ENCODE measurements around the gene PCMT1. TPM values are rescaled to one million over a fixed set of nuclear protein-coding genes. Genes with fewer than 3 reads are reported as not detected.

PCMT1 gene
- total and polyA plus RNA-seq, 8 donors = 9.7 to 35.6 (median 26.9) TPM

DNA sequence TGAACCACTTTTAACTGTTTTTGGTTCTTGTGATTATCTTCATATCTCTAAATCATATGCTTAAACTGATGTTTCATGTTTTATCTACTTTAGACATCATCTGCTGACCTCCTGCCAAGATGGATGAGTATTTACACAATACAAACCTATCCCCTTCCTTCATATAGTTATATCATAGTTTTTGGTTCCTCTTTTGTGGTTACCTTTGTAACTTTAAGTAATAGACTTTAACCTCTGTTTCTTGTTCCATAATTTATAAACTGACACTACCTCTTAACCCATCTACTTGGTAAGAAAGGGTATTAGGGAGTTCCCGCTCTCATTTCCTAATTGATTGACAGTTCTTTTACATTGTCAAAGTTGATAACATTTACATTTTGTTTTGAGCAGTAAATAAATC, 11.9 kb downstream of the PCMT1 start:
- no peaks in the 10 kb centered on the region for H3K27me3 ChIP-seq
- DNase-seq (no peak), FAIRE-seq (no peak), ATAC-seq (no peak)
- TF ChIP-seq, protein P1, sequence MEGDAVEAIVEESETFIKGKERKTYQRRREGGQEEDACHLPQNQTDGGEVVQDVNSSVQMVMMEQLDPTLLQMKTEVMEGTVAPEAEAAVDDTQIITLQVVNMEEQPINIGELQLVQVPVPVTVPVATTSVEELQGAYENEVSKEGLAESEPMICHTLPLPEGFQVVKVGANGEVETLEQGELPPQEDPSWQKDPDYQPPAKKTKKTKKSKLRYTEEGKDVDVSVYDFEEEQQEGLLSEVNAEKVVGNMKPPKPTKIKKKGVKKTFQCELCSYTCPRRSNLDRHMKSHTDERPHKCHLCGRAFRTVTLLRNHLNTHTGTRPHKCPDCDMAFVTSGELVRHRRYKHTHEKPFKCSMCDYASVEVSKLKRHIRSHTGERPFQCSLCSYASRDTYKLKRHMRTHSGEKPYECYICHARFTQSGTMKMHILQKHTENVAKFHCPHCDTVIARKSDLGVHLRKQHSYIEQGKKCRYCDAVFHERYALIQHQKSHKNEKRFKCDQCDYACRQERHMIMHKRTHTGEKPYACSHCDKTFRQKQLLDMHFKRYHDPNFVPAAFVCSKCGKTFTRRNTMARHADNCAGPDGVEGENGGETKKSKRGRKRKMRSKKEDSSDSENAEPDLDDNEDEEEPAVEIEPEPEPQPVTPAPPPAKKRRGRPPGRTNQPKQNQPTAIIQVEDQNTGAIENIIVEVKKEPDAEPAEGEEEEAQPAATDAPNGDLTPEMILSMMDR (IDR thresholded peaks at IDR 0.05) = no peak
- no peaks in the 10 kb centered on the region for H3K9me3 ChIP-seq
- WGBS, 2 donors = 92 to 96% methylated on average over 1 of the region's 1 CpG
- no peaks in the 10 kb centered on the region for H3K4me1 ChIP-seq
- intact Hi-C loops (cut with DNase I) = no loop called here
- no peak overlapping the region for H3K4me3 ChIP-seq
- peaks cover 0 to 13% (median 0%) of the 10 kb centered on the region in 3 donors for H3K36me3 ChIP-seq
- no peak overlapping the region for H3K27ac ChIP-seq

DNA sequence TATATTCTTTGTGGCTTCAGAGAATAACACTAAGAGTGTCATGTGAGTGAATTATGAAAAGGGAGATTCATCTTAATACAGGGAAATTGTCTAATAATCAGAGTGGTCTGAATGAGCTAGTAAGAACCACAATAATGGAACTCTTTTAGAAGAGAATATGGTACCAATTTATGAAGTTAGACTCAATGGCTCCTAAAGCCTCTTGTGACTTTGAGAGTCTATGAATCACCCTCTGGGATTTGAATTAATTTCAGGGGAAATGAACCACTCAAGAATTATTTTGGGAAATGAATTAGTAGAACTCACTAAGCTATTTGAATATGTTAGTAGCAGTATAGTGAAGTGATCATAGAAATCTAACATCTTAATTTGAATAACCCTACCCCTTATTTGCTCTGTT, 14.3 kb downstream of the PCMT1 start:
- peaks cover 0 to 13% (median 0%) of the 10 kb centered on the region in 3 donors for H3K36me3 ChIP-seq
- no peaks in the 10 kb centered on the region for H3K27me3 ChIP-seq
- H3K4me1 ChIP-seq = no peaks in the 10 kb centered on the region
- no peak overlapping the region for H3K4me3 ChIP-seq
- no peak for FAIRE-seq
- no peak for ATAC-seq
- TF ChIP-seq, protein P1 (IDR thresholded peaks at IDR 0.05) = no peak
- intact Hi-C loops (cut with DNase I) = no loop called here
- H3K9me3 ChIP-seq = no peaks in the 10 kb centered on the region
- no peak for DNase-seq
- H3K27ac ChIP-seq = no peak overlapping the region

DNA sequence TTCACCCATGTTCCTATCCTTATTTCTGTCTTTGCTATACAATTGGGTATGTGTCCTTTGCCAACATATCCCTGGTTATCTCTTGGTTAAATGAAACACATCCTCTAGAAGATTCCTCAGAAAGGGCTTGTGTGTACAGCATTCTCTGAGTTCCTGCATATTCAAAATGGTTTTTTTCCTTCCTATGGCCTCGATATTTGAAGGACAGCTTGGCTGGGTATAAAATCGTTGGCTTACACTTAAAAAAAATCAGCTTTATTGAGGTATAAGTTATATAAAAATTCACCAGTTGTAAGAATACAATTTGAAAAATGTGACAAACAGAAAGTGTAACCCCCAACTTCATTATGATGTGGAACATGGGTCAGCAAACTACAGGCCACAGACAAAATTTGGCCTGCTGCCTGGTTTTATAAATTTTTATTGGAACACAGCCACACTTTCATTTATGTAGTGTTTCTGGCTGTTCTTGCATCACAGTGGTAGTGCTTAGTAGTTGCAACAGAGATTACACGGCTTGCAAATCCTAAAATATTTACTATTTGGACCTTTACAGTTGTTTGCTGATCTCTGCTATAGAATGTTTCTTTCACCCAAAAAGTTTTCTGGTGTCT, 16.7 kb downstream of the PCMT1 start:
- H3K4me3 ChIP-seq = no peak overlapping the region
- H3K27ac ChIP-seq = no peak overlapping the region
- intact Hi-C loops (cut with DNase I) = no loop called here
- no peaks in the 10 kb centered on the region for H3K9me3 ChIP-seq
- H3K4me1 ChIP-seq = no peaks in the 10 kb centered on the region
- WGBS, 2 donors = 47 to 65% methylated on average over 3 of the region's 3 CpGs
- H3K27me3 ChIP-seq = no peaks in the 10 kb centered on the region
- TF ChIP-seq, protein P1 (IDR thresholded peaks at IDR 0.05) = no peak
- ATAC-seq = no peak
- FAIRE-seq = no peak
- no peak for DNase-seq
- H3K36me3 ChIP-seq = no peaks in the 10 kb centered on the region

DNA sequence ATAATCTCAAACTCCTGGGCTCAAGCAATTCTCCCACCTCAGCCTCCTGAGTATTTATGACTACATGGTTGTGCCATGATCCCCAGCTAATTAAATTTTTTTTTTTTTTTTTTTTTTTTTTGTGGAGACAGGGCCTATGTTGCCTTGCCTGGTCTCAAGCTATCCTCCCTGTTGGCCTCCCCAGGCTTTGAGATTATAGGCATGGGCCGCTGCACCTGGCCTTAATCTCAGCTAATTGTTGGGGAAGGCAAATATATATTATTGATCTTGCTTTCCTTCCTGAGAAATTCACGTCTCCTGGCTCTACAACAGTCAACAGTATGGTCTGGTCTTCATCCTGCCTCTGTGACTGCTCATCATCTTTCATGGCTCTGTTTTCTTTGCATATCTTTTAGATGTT, 20.1 kb downstream of the PCMT1 start:
- no peaks in the 10 kb centered on the region for H3K4me1 ChIP-seq
- FAIRE-seq (no peak), DNase-seq (peak in 1 of 6 donors; percentile 35), ATAC-seq (peak; percentile 28 to 79 (median 48))
- peaks cover 4 to 16% (median 5%) of the 10 kb centered on the region in 3 donors for H3K36me3 ChIP-seq
- H3K27ac ChIP-seq = no peak overlapping the region
- H3K4me3 ChIP-seq = no peak overlapping the region
- 26 to 31% methylated on average over 2 of the region's 2 CpGs for WGBS, 2 donors
- TF ChIP-seq, protein P1 (IDR thresholded peaks at IDR 0.05) = no peak
- no peaks in the 10 kb centered on the region for H3K27me3 ChIP-seq
- no peaks in the 10 kb centered on the region for H3K9me3 ChIP-seq
- intact Hi-C loops (cut with DNase I) = no loop called here

DNA sequence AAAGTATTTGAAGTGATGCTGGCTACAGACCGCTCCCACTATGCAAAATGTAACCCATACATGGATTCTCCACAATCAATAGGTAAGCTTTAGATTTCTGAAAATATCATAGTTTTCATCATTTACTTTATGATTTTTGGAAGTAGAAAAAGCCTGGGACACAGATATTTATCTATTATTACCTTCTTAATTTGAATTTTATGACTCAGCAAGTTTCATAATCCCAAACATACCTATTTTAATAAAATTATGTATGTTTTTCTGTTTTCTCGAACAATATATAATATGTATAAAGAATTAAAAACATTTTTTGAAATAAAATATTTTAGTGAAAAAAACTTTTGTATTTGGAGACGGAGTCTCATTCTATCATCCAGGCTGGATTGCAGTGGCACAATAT, 21.6 kb downstream of the PCMT1 start:
- Histone ChIP-seq H3K27ac (no peak overlapping the region), H3K4me1 (no peaks in the 10 kb centered on the region), H3K27me3 (no peaks in the 10 kb centered on the region), H3K4me3 (no peak overlapping the region), H3K36me3 (peaks cover 4 to 16% (median 5%) of the 10 kb centered on the region in 3 donors), H3K9me3 (no peaks in the 10 kb centered on the region)
- no peak for DNase-seq
- no peak for FAIRE-seq
- TF ChIP-seq, protein P1 (IDR thresholded peaks at IDR 0.05) = no peak
- 96 to 98% methylated on average over 3 of the region's 3 CpGs for WGBS, 2 donors
- ATAC-seq = no peak
- intact Hi-C loops (cut with DNase I) = no loop called here
